ENCODE data around the gene MAML2.

Gene MAML2

GRCh38 chr11:96063886-96064285 is 279.1 kb downstream of the MAML2 start:
- no peak overlapping the region for H3K9ac ChIP-seq (ENCODE audit: low read length)
- DNase-seq, result no peak
- no peaks in the 10 kb centered on the region for H3K79me1 ChIP-seq (ENCODE audit: low read length)
- no CpG with 5 or more reads among the region's 2 CpGs for whole genome bisulfite sequencing (ENCODE audit: extremely low coverage, insufficient coverage, low lambda C conversion rate)
- no peak overlapping the region for H3K56ac ChIP-seq (ENCODE audit: low read length)
- H2AK5ac ChIP-seq (ENCODE audit: low read length), result no peak overlapping the region
- no peaks in the 10 kb centered on the region for H3K4me1 ChIP-seq (ENCODE audit: control insufficient read depth, low read depth, low read length)
- H2BK15ac ChIP-seq (replicated peaks; ENCODE audit: low read depth), result no peak overlapping the region
- H3K27me3 ChIP-seq (ENCODE audit: insufficient read depth, low read length, poor library complexity), result no peaks in the 10 kb centered on the region
- H3K18ac ChIP-seq (ENCODE audit: low read length), result no peak overlapping the region
- no peaks in the 10 kb centered on the region for H3K79me2 ChIP-seq (ENCODE audit: control insufficient read depth, insufficient read depth, low read length)
- H3K27ac ChIP-seq (ENCODE audit: low read depth, low read length), result no peak overlapping the region
- H4K8ac ChIP-seq (ENCODE audit: low read depth, low read length), result no peak overlapping the region
- H3K4me3 ChIP-seq (ENCODE audit: low read length), result no peak overlapping the region
- H3K4me2 ChIP-seq (ENCODE audit: low read length), result no peak overlapping the region
- no peak overlapping the region for H3K4ac ChIP-seq (ENCODE audit: low read depth, low read length)
- H2BK5ac ChIP-seq (ENCODE audit: low read length), result no peak overlapping the region
- H2BK120ac ChIP-seq (ENCODE audit: low read depth, low read length), result no peak overlapping the region
- no peak overlapping the region for H3K23ac ChIP-seq (ENCODE audit: low read length)
- no peaks in the 10 kb centered on the region for H3K36me3 ChIP-seq (ENCODE audit: control insufficient read depth, insufficient read depth, low read length)
- H4K5ac ChIP-seq (ENCODE audit: low read length), result no peak overlapping the region

- Histone ChIP-seq H3K4me3 (ENCODE audit: low read length) (no peak overlapping the region), H3K4me1 (ENCODE audit: control insufficient read depth, low read depth, low read length) (no peaks in the 10 kb centered on the region), H3K56ac (ENCODE audit: low read length) (no peak overlapping the region), H3K27me3 (ENCODE audit: insufficient read depth, low read length, poor library complexity) (no peaks in the 10 kb centered on the region), H2BK5ac (ENCODE audit: low read length) (no peak overlapping the region), H3K36me3 (ENCODE audit: control insufficient read depth, insufficient read depth, low read length) (no peaks in the 10 kb centered on the region), H2BK15ac (replicated peaks; ENCODE audit: low read depth) (no peak overlapping the region), H4K8ac (ENCODE audit: low read depth, low read length) (no peak overlapping the region), H2BK120ac (ENCODE audit: low read depth, low read length) (no peak overlapping the region), H3K4me2 (ENCODE audit: low read length) (no peak overlapping the region), H4K5ac (ENCODE audit: low read length) (no peak overlapping the region), H3K9ac (ENCODE audit: low read length) (no peak overlapping the region), H3K23ac (ENCODE audit: low read length) (no peak overlapping the region), H3K18ac (ENCODE audit: low read length) (no peak overlapping the region), H3K27ac (ENCODE audit: low read depth, low read length) (no peak overlapping the region), H2AK5ac (ENCODE audit: low read length) (no peak overlapping the region), H3K79me1 (ENCODE audit: low read length) (no peaks in the 10 kb centered on the region), H3K79me2 (ENCODE audit: control insufficient read depth, insufficient read depth, low read length) (no peaks in the 10 kb centered on the region), H3K4ac (ENCODE audit: low read depth, low read length) (no peak overlapping the region)
- WGBS (ENCODE audit: extremely low coverage, insufficient coverage, low lambda C conversion rate), result no CpG with 5 or more reads among the region's 2 CpGs
- no peak for DNase-seq
Measured at GRCh38 chr11:96063053-96063452, 279.9 kb downstream of the MAML2 start.

GRCh38 chr11:96062134-96062533 is 280.9 kb downstream of the MAML2 start:
- no peak overlapping the region for H2AK5ac ChIP-seq (ENCODE audit: low read length)
- H3K56ac ChIP-seq (ENCODE audit: low read length), result no peak overlapping the region
- no peak overlapping the region for H3K9ac ChIP-seq (ENCODE audit: low read length)
- no peak overlapping the region for H4K8ac ChIP-seq (ENCODE audit: low read depth, low read length)
- H2BK15ac ChIP-seq (replicated peaks; ENCODE audit: low read depth), result no peak overlapping the region
- no peak overlapping the region for H2BK120ac ChIP-seq (ENCODE audit: low read depth, low read length)
- no peak overlapping the region for H3K4me3 ChIP-seq (ENCODE audit: low read length)
- no peaks in the 10 kb centered on the region for H3K27me3 ChIP-seq (ENCODE audit: insufficient read depth, low read length, poor library complexity)
- H3K18ac ChIP-seq (ENCODE audit: low read length), result no peak overlapping the region
- H3K79me2 ChIP-seq (ENCODE audit: control insufficient read depth, insufficient read depth, low read length), result no peaks in the 10 kb centered on the region
- no peak overlapping the region for H3K4ac ChIP-seq (ENCODE audit: low read depth, low read length)
- no peak overlapping the region for H2BK5ac ChIP-seq (ENCODE audit: low read length)
- no peak overlapping the region for H3K27ac ChIP-seq (ENCODE audit: low read depth, low read length)
- no peaks in the 10 kb centered on the region for H3K4me1 ChIP-seq (ENCODE audit: control insufficient read depth, low read depth, low read length)
- no peak overlapping the region for H4K5ac ChIP-seq (ENCODE audit: low read length)
- H3K4me2 ChIP-seq (ENCODE audit: low read length), result no peak overlapping the region
- H3K36me3 ChIP-seq (ENCODE audit: control insufficient read depth, insufficient read depth, low read length), result no peaks in the 10 kb centered on the region
- H3K79me1 ChIP-seq (ENCODE audit: low read length), result no peaks in the 10 kb centered on the region
- no peak for DNase-seq
- H3K23ac ChIP-seq (ENCODE audit: low read length), result no peak overlapping the region

GRCh38 chr11:96061730-96062129 is 281.3 kb downstream of the MAML2 start:
- WGBS (ENCODE audit: extremely low coverage, insufficient coverage, low lambda C conversion rate), result no CpG with 5 or more reads among the region's 3 CpGs
- Histone ChIP-seq H3K4me1 (ENCODE audit: control insufficient read depth, low read depth, low read length) (no peaks in the 10 kb centered on the region), H3K9ac (ENCODE audit: low read length) (no peak overlapping the region)

GRCh38 chr11:96061069-96061468 is 281.9 kb downstream of the MAML2 start:
- Histone ChIP-seq H3K18ac (ENCODE audit: low read length) (no peak overlapping the region), H3K23ac (ENCODE audit: low read length) (no peak overlapping the region), H3K4me2 (ENCODE audit: low read length) (no peak overlapping the region), H2BK5ac (ENCODE audit: low read length) (no peak overlapping the region), H4K8ac (ENCODE audit: low read depth, low read length) (no peak overlapping the region), H4K5ac (ENCODE audit: low read length) (no peak overlapping the region), H3K4ac (ENCODE audit: low read depth, low read length) (no peak overlapping the region), H3K9ac (ENCODE audit: low read length) (no peak overlapping the region), H3K4me3 (ENCODE audit: low read length) (no peak overlapping the region), H2AK5ac (ENCODE audit: low read length) (no peak overlapping the region), H2BK15ac (replicated peaks; ENCODE audit: low read depth) (no peak overlapping the region), H3K79me1 (ENCODE audit: low read length) (no peaks in the 10 kb centered on the region), H3K56ac (ENCODE audit: low read length) (no peak overlapping the region), H3K4me1 (ENCODE audit: control insufficient read depth, low read depth, low read length) (peaks cover under 1% of the 10 kb centered on the region), H2BK120ac (ENCODE audit: low read depth, low read length) (no peak overlapping the region), H3K79me2 (ENCODE audit: control insufficient read depth, insufficient read depth, low read length) (no peaks in the 10 kb centered on the region), H3K27me3 (ENCODE audit: insufficient read depth, low read length, poor library complexity) (no peaks in the 10 kb centered on the region), H3K27ac (ENCODE audit: low read depth, low read length) (no peak overlapping the region), H3K36me3 (ENCODE audit: control insufficient read depth, insufficient read depth, low read length) (no peaks in the 10 kb centered on the region)
- DNase-seq, result no peak
- no CpG with 5 or more reads among the region's 2 CpGs for WGBS (ENCODE audit: extremely low coverage, insufficient coverage, low lambda C conversion rate)

More at GRCh38 chr11:96061730-96062129, 281.3 kb downstream of the MAML2 start:
- H3K4ac ChIP-seq (ENCODE audit: low read depth, low read length), result no peak overlapping the region
- H3K56ac ChIP-seq (ENCODE audit: low read length), result no peak overlapping the region
- no peak for DNase-seq
- H3K27me3 ChIP-seq (ENCODE audit: insufficient read depth, low read length, poor library complexity), result no peaks in the 10 kb centered on the region
- no peak overlapping the region for H2BK5ac ChIP-seq (ENCODE audit: low read length)
- H3K23ac ChIP-seq (ENCODE audit: low read length), result no peak overlapping the region
- H4K8ac ChIP-seq (ENCODE audit: low read depth, low read length), result no peak overlapping the region
- no peak overlapping the region for H3K18ac ChIP-seq (ENCODE audit: low read length)
- no peak overlapping the region for H3K4me2 ChIP-seq (ENCODE audit: low read length)
- no peaks in the 10 kb centered on the region for H3K79me2 ChIP-seq (ENCODE audit: control insufficient read depth, insufficient read depth, low read length)
- no peak overlapping the region for H2BK120ac ChIP-seq (ENCODE audit: low read depth, low read length)
- H2BK15ac ChIP-seq (replicated peaks; ENCODE audit: low read depth), result no peak overlapping the region
- H3K79me1 ChIP-seq (ENCODE audit: low read length), result no peaks in the 10 kb centered on the region
- no peak overlapping the region for H2AK5ac ChIP-seq (ENCODE audit: low read length)
- no peak overlapping the region for H3K27ac ChIP-seq (ENCODE audit: low read depth, low read length)
- H3K36me3 ChIP-seq (ENCODE audit: control insufficient read depth, insufficient read depth, low read length), result no peaks in the 10 kb centered on the region
- no peak overlapping the region for H3K4me3 ChIP-seq (ENCODE audit: low read length)
- no peak overlapping the region for H4K5ac ChIP-seq (ENCODE audit: low read length)

- Histone ChIP-seq H3K9ac (ENCODE audit: low read length) (no peak overlapping the region), H3K79me1 (ENCODE audit: low read length) (no peaks in the 10 kb centered on the region), H3K18ac (ENCODE audit: low read length) (no peak overlapping the region), H2BK15ac (replicated peaks; ENCODE audit: low read depth) (no peak overlapping the region), H2BK120ac (ENCODE audit: low read depth, low read length) (no peak overlapping the region), H3K4me1 (ENCODE audit: control insufficient read depth, low read depth, low read length) (peaks cover 6% of the 10 kb centered on the region), H4K8ac (ENCODE audit: low read depth, low read length) (no peak overlapping the region), H3K79me2 (ENCODE audit: control insufficient read depth, insufficient read depth, low read length) (no peaks in the 10 kb centered on the region), H4K5ac (ENCODE audit: low read length) (no peak overlapping the region), H3K56ac (ENCODE audit: low read length) (no peak overlapping the region), H2AK5ac (ENCODE audit: low read length) (no peak overlapping the region), H3K23ac (ENCODE audit: low read length) (no peak overlapping the region), H3K36me3 (ENCODE audit: control insufficient read depth, insufficient read depth, low read length) (no peaks in the 10 kb centered on the region), H2BK5ac (ENCODE audit: low read length) (no peak overlapping the region), H3K4me3 (ENCODE audit: low read length) (no peak overlapping the region), H3K4me2 (ENCODE audit: low read length) (no peak overlapping the region), H3K27ac (ENCODE audit: low read depth, low read length) (no peak overlapping the region), H3K27me3 (ENCODE audit: insufficient read depth, low read length, poor library complexity) (no peaks in the 10 kb centered on the region), H3K4ac (ENCODE audit: low read depth, low read length) (no peak overlapping the region)
- WGBS (ENCODE audit: extremely low coverage, insufficient coverage, low lambda C conversion rate), result no CpG with 5 or more reads among the region's 2 CpGs
- DNase-seq, result no peak
Measured at GRCh38 chr11:96057502-96057901, 285.5 kb downstream of the MAML2 start.
